H1 (cell line): ENCODE results near the gene DLGAP5. TPM values are rescaled to one million over a fixed set of nuclear protein-coding genes. Genes with fewer than 3 reads are reported as not detected.

Source experiments
- CHD7 ChIP-seq: fragments of 300-600 bp; sonication (generic); IDR thresholded peaks from 2 replicates; pipeline ENCODE4 v1.7.1; 2012; ENCODE audit warnings: low read length, moderate library complexity, mild to moderate bottlenecking, inconsistent platforms; ENCODE audit not compliant: insufficient replicate concordance
- RFX5 ChIP-seq: IDR thresholded peaks from 2 replicates; pipeline ENCODE4 v1.6.1; 2011; ENCODE audit warnings: low read depth, low read length, improper control_type of control experiment, borderline replicate concordance
- polyA plus RNA-seq, 7 experiments: library from polyadenylated mRNA; depleted of rRNA in 3 of 7; stranded (reverse) in 5 of 7; unstranded in 2 of 7; fragments of >200 nt in 5 of 7; fragments of 200-250 nt in 2 of 7; gene quantifications; 1 replicate in 5 of 7; 2 replicates in 1 of 7; 4 replicates in 1 of 7; pipeline versions ENCODE4 v1.2.1 to v1.2.3, GENCODE V29; 2011 to 2013; ENCODE audit warnings: missing spikeins in 2 of 7, mixed read lengths in 2 of 7
- total RNA-seq: library from RNA; stranded (reverse); fragmentation: NEBNext Ultra II Directional; extraction: Animal tissue kit (Norgen Biotek cat#: 25700); gene quantifications from 2 replicates; pipeline ENCODE4 v1.2.1, GENCODE V29; 2021

DLGAP5 gene
- total and polyA plus RNA-seq, 2 of the 8 experiments (the other 6 are each of a cell fraction or from before 2014, with no cell fraction given), result 16.9 to 155 TPM

GRCh38 chr14:55198749-55199148 is 7.4 kb upstream of the DLGAP5 start (continued):
- TF ChIP-seq CHD7 (no peak), RFX5 (no peak)
